Head of caudate nucleus (tissue), 42 donors: ENCODE data around the gene RMND1.

ENCODE experiments used
- DNase-seq, 42 donors: peaks; one replicate each; pipeline versions ENCODE4 v3.0.0 to v3.0.0-alpha.2; 2020 to 2021; ENCODE audit warnings: mixed read lengths in 7 of 42
- intact Hi-C: fragments of 100-400 bp; cut with DNase I; formaldehyde crosslinking; loops from one replicate; pipeline ENCODE4 v1.15.0; 2022

RMND1 gene, protein sequence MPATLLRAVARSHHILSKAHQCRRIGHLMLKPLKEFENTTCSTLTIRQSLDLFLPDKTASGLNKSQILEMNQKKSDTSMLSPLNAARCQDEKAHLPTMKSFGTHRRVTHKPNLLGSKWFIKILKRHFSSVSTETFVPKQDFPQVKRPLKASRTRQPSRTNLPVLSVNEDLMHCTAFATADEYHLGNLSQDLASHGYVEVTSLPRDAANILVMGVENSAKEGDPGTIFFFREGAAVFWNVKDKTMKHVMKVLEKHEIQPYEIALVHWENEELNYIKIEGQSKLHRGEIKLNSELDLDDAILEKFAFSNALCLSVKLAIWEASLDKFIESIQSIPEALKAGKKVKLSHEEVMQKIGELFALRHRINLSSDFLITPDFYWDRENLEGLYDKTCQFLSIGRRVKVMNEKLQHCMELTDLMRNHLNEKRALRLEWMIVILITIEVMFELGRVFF

DNA sequence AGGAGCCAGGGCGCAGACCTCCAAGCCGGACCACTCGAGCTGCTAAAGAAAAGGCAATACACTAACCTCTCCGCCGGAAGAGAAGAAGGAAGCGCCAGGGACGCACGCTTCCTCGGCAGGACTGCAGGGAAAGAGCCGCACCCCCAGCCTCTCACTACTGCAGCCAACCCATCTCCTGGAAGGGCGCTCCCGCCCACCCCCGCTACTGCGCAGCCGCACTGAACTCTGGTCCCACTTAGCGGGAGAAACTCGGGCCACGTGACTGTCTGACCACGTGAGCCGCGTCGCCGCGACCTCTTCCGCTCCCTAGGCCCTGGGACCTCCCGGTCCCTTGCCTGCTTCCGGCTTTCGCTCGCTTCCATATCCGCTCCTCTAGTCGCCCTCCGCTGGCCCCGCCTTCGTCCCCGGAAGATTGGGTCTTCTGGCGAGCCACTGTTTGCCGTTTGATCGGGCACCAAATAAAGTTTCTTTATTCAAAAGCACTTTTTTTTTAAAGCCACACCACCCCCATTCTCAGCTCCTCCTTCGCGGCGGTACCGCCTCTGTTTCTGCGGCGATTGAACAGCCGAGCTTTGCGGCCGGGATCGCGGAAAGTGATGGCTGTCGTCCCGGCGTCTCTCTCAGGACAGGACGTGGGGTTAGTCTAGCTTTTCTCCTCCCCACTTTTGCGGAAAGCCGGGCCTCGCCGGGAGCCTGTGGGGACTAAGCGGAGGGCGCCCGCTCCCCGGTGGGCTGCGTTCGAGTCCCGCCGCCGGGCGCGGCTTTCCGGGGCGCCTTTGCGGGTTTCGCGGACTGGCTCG lies at the start of gene RMND1:
RMND1 (minus strand) TSS at position 177 of the 800 bp plus-strand sequence. CDS start 6,315 bp downstream, outside the sequence.
- intact Hi-C loops: loop anchor here (5.0 kb wide), 1 partner anchor 60 kb away; the partner anchor contains the start of gene ZBTB2

GRCh38 chr6:151499551-151499950 lies 47.6 kb upstream of the RMND1 start:
- DNase-seq: no peak
- intact Hi-C loops: no loop called here

More for the DNA sequence above, at the start of gene RMND1:
- DNase-seq: peak; percentile 98 to 100 (median 100)

DNA sequence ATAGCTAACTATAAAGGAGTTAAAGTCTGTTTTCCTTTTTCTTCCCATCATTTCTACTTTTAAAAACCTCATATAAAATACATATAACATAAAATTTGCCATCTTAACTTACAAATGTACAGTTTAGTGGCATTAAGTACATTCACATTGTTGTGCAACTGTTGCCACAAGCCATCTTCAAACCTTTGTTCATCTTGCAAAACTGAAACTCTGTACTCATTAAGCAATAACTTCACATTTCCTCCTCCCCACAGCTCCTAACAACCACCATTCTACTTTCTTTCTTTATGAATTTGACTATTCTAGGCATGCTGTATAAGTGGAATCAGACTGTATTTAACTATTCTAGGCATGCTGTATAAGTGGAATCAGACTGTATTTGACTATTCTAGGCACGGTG lies 46.4 kb upstream of the RMND1 start:
- intact Hi-C loops: no loop called here
- no peak for DNase-seq

- intact Hi-C loops: no loop called here
- no peak for DNase-seq
Measured at GRCh38 chr6:151497905-151498304, 46.0 kb upstream of the RMND1 start.

- intact Hi-C loops: no loop called here
- no peak for DNase-seq
Measured at GRCh38 chr6:151495380-151495779, 43.5 kb upstream of the RMND1 start.

DNA sequence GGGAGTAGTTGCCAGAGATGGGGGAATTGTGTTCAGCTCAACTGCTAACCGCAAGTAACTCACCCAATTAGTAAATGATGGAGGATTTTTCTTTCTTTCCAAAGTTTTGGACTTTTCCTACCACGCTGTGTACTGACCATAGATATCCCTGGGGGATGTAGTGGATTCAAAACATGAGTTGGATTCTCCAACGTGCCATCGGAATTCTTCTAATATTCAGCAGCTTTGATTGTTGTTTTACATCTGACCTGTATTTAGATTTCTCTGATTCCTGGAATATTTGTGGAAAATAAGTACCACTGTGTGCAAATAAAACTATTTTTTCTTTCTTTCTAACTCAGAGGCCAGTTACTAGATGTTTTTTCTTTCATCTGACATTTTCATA lies 43.0 kb upstream of the RMND1 start:
- intact Hi-C loops: no loop called here
- no peak for DNase-seq

DNA sequence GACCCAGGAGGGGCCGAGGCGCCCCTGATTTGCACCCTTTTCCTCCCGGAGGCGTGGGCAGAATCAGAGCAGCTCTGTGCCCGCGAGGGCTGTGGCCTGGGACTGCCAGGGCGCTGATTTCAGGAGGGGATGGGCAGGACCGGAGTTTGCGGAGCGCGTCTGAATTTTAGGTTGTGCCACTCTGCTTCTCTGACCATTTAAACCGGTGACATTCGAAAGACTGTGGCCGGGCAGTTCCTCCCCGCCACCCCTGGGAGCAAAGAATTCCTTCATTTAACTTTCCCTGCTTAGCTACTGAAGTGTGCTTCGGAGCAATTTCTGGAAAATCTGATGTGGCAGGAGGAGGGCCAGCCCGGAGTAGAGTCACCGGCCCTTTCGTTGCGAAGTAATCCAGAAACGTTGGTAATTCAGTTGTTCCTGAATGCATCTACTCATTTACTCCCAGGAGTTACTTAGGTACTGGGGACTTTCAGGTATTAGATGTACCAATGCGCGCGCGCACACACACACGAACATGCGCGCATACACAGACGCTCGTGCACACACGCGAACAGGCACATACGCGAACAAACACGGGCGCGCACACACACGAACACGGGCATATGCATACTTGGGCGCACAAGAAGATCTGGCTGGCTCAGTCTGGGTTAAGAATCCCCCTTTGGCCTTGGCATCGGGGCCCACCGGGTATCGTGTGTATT lies 42.5 kb upstream of the RMND1 start:
- intact Hi-C loops: no loop called here
- peak in 40 of 42 donors; percentile 19 to 86 (median 60) for DNase-seq

DNA sequence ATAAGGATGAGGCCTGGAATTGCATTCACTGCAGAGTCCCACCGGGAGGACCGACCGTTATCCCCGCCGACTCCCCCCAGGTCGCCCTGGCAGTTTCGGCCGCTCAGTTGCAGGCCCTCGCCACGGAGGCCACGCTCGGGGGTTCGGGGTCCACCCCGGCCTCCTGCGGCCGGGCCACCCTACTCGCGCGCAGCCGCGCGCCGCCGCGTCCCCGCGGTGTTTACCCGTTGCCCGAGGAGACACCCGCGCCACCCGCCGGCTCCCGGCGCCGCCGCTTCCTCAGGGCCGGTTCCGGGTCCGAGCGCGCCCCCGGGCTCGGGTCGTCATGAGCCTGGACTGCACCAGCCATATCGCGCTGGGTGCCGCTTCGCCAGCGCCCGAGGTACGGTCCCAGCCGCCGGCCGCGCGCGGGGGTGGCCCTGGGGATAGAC lies 41.9 kb upstream of the RMND1 start, which contains the start of gene CCDC170:
CCDC170 (plus strand) TSS at position 214 of the 431 bp plus-strand sequence; CDS start at position 326, 112 bp downstream.
- intact Hi-C loops: no loop called here
- DNase-seq: peak in 34 of 42 donors; percentile 8 to 68 (median 25)

DNA sequence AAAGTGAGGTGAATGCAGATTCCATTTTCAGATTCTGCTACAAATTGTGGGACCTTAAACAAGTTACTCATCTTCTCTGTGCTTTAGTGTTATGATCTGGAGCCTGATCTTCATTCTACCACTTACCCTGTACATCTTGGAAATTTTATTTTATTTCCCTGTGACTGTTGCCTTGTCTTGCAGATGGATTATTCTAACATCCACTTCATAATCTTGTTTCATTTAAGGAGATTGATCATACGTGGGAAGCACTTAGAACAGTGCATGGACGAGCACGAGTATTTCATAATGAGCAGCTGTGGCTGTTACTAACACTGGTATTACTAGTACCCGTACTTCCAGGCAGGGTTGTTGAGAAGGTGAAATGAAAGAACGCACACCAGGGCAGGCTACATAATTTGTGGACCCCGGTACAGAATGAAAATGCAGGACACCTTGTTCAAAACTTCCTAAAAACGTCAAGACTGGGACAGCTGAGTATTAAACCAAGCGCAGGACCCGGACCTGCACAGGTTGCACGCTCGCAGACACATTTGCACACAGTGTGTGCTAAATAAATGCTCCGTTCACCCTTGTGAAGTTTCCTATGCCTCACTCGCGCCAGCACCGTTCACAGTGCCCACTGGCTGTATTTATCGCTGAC lies 41.4 kb upstream of the RMND1 start:
- intact Hi-C loops: no loop called here
- DNase-seq: peak in 6 of 42 donors; percentile 7 to 23 (median 14)

GRCh38 chr6:151490996-151491395 lies 39.1 kb upstream of the RMND1 start:
- intact Hi-C loops: no loop called here
- no peak for DNase-seq

- intact Hi-C loops: no loop called here
Measured at GRCh38 chr6:151488226-151488625, 36.3 kb upstream of the RMND1 start.

DNA sequence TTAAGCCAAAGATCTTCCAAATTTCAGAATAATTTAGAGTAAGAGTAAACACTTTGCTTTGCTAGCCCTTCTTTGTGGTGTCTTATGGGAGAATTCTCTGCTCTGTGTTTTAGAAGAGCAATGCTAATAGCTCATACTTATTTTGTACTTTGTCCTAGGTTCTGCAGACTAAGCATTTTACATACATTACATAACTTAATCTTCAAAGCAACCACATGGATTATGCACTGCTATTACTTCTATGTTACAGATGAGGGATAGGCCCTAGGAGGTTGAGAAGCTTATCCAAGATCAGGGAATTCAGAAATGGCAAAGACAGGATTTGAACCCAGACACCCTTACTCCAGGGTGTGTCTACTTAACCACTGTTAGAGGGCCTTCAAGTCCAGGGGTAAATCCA lies 32.1 kb upstream of the RMND1 start:
- intact Hi-C loops: no loop called here
- no peak for DNase-seq

More at GRCh38 chr6:151488226-151488625, 36.3 kb upstream of the RMND1 start:
- no peak for DNase-seq

DNA sequence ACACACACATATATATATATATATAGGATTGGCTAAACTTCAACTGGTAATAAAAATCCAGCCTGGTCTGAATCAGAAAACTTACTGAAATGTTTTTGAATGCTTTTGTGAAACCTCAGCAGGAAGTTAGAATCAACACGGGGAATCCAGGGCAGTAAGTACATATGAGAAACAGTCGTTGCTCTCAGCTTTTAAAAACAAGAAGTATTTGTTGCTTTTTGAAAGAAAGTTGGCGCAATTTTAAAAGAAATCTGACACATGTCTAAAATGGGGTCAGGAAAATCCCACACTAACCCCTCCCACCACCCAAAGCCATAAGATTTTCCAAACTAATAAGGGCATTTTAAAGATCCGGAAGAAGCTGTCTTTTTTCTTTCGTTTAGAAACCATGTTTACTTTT lies 30.4 kb upstream of the RMND1 start:
- intact Hi-C loops: no loop called here
- DNase-seq: no peak

- DNase-seq: no peak
- intact Hi-C loops: no loop called here
Measured at GRCh38 chr6:151481786-151482185, 29.9 kb upstream of the RMND1 start.

GRCh38 chr6:151478670-151479069 lies 26.7 kb upstream of the RMND1 start:
- intact Hi-C loops: no loop called here
- DNase-seq: no peak

GRCh38 chr6:151477726-151478125 lies 25.8 kb upstream of the RMND1 start:
- no peak for DNase-seq
- intact Hi-C loops: no loop called here

- DNase-seq: peak in 24 of 42 donors; percentile 24 to 85 (median 51)
- intact Hi-C loops: no loop called here
Measured at GRCh38 chr6:151475653-151476523, 24.0 kb upstream of the RMND1 start.

GRCh38 chr6:151464702-151465101 lies 12.8 kb upstream of the RMND1 start:
- DNase-seq: no peak
- intact Hi-C loops: no loop called here
